Fibroblast of lung (primary cell): ENCODE data around the gene CCR2.
A peak's percentile ranks its signal among the peaks of the same experiment; 100 is the strongest.

Experiments used
- CTCF ChIP-seq, 2 donors: IDR thresholded peaks in 1 of 2; conservative IDR thresholded peaks in 1 of 2; 1 replicate in 1 of 2; 2 replicates in 1 of 2; pipeline ENCODE4 v1.5.1; 2011 to 2012; ENCODE audit warnings: low read length in 2 of 2, control low read depth in 1 of 2, inconsistent platforms in 1 of 2, low read depth in 1 of 2, mild to moderate bottlenecking in 1 of 2
- EZH2 ChIP-seq: IDR thresholded peaks from 2 replicates; pipeline ENCODE4 v1.5.1; 2012; ENCODE audit warnings: low read length, control low read depth, mild to moderate bottlenecking; ENCODE audit errors: missing control alignments

GRCh38 chr3:46372492-46373359 is 18.8 kb downstream of the CCR2 start:
- peak; percentile 65 to 89 for TF ChIP-seq CTCF (conservative IDR thresholded peaks at IDR 0.05 in 1 of 2, IDR thresholded peaks at IDR 0.05 in 1 of 2; ENCODE audit: low read depth in 1 of 2, low read length in 2 of 2)
- TF ChIP-seq EZH2, result no peak
